ENCODE results near the gene TRPC3.
"Not testable (repeated sequence)": the region's sequence is repeated elsewhere in the genome, so short reads cannot be mapped to it uniquely, and the experiment has no call there.

TRPC3 gene

DNA sequence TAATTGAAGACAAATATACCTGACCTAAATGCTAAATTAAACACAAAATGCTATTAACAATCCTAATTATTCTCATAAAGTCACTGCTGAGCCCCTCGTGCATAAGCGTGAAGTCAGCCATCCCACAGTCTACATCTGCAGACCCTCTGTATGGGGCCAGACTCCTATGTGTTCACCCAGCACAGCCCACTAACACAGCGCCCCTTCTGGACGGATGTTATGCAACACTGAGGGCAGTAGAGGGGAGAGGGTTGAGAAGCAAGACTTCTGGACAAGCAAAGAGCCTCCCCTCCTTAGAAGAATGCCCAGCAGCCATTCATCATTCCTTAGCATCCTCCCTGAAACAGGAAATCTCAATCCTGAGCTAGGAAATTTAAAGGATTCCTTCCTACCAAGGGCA lies 7.9 kb downstream of the TRPC3 start:
- H3K27me3 ChIP-seq (ENCODE audit: low read depth, low read length): no peaks in the 10 kb centered on the region
- no peak overlapping the region for H3K27ac ChIP-seq (ENCODE audit: low read length)
- no peak overlapping the region for H3K4me3 ChIP-seq (ENCODE audit: low read depth in 1 of 2, low read length in 2 of 2)
- H3K9me3 ChIP-seq (ENCODE audit: control insufficient read depth in 1 of 2, low read length in 2 of 2): no peaks in the 10 kb centered on the region
- no peaks in the 10 kb centered on the region for H3K36me3 ChIP-seq (ENCODE audit: control insufficient read depth in 1 of 2, insufficient read depth in 2 of 2, low read length in 2 of 2)
- no peaks in the 10 kb centered on the region for H3K4me1 ChIP-seq (ENCODE audit: control insufficient read depth in 1 of 2, insufficient read depth in 2 of 2, low read length in 2 of 2)

DNA sequence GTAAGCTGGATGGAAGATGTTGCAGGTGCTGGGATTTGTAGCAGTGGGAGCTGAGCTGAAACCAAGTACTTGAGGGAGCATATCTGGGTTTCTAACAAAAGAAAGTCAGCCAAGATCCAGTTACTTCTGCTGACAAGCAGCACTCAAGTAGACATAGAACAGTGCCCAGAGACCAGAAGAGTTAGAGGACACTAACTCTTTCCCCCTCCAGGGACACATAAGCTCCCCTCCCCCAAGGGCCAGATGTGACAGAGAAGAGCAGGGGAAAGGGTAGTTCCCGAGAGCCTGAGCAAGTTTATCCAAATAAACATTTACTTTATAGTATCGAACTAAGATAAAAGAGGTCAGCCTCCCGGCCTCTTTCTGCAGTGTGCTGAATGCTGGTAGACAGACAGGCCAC lies 12.2 kb downstream of the TRPC3 start:
- Histone ChIP-seq H3K4me3 (ENCODE audit: low read depth in 1 of 2, low read length in 2 of 2) (no peak overlapping the region), H3K27ac (ENCODE audit: low read length) (no peak overlapping the region), H3K27me3 (ENCODE audit: low read depth, low read length) (no peaks in the 10 kb centered on the region)

DNA sequence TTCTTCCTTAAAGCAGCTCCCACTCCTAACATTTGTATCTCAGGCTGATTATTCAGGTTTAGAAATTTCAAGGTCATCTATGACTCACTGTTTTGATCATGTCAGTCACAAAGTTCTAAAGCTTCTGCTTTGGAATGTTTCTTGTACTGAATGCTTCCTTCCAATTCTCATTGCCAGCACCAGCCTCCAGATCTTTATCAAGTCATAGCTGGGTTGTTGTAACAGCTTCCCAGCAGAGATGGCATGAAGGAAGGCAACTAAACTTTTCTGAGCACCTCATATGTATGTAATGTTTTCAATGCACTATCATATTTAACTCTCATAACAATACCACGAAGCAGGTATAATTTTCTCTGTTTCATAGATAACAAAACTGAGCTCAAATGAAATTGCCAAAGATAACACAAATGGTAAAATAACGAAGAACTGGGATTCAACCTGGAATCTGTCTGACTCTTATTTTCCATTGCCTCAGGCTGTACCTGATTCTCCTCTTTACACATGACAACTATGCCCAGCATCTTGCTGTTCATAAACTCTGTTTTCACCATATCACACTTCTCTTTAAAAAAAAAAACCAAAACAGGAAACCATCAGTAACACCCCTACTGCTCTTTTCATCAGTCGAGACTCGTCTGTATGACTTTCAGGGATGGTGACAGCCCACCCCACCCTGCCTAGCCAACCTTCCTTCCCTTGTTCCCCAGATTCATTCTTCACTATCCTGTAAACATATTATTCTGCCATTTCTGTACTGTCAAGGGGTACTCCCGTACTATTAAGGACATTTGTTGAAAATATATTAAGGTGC lies 13.4 kb downstream of the TRPC3 start:
- Histone ChIP-seq H3K9me3 (ENCODE audit: control insufficient read depth in 1 of 2, low read length in 2 of 2) (no peaks in the 10 kb centered on the region), H3K4me3 (ENCODE audit: low read depth in 1 of 2, low read length in 2 of 2) (no peak overlapping the region), H3K27ac (ENCODE audit: low read length) (no peak overlapping the region), H3K36me3 (ENCODE audit: control insufficient read depth in 1 of 2, insufficient read depth in 2 of 2, low read length in 2 of 2) (no peaks in the 10 kb centered on the region), H3K27me3 (ENCODE audit: low read depth, low read length) (no peaks in the 10 kb centered on the region), H3K4me1 (ENCODE audit: control insufficient read depth in 1 of 2, insufficient read depth in 2 of 2, low read length in 2 of 2) (no peaks in the 10 kb centered on the region)

More for the DNA sequence above, 12.2 kb downstream of the TRPC3 start:
- Histone ChIP-seq H3K36me3 (ENCODE audit: control insufficient read depth in 1 of 2, insufficient read depth in 2 of 2, low read length in 2 of 2) (no peaks in the 10 kb centered on the region), H3K9me3 (ENCODE audit: control insufficient read depth in 1 of 2, low read length in 2 of 2) (no peaks in the 10 kb centered on the region), H3K4me1 (ENCODE audit: control insufficient read depth in 1 of 2, insufficient read depth in 2 of 2, low read length in 2 of 2) (no peaks in the 10 kb centered on the region)

DNA sequence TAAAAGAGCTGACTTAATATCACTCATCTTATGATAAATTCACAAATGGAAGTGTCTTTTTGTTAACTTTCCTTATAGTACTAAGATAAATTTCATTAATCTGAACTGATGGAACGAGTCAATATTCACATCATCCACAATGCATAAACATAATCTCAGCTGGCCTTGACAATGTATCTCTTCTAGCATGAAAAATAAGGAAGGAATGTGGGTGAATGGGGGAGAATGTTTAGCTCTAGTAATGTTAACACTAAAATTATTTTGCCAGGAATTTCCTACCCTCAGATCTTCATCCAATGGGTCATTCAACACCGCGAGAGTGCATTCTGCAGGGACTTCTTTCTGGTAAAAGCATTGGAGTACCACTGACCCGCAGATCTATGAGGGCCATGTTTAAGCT lies 15.8 kb downstream of the TRPC3 start:
- no peak overlapping the region for H3K27ac ChIP-seq (ENCODE audit: low read length)
- H3K4me3 ChIP-seq (ENCODE audit: low read depth in 1 of 2, low read length in 2 of 2): no peak overlapping the region
- no peaks in the 10 kb centered on the region for H3K27me3 ChIP-seq (ENCODE audit: low read depth, low read length)
- H3K4me1 ChIP-seq (ENCODE audit: control insufficient read depth in 1 of 2, insufficient read depth in 2 of 2, low read length in 2 of 2): no peaks in the 10 kb centered on the region
- no peaks in the 10 kb centered on the region for H3K9me3 ChIP-seq (ENCODE audit: control insufficient read depth in 1 of 2, low read length in 2 of 2)
- no peaks in the 10 kb centered on the region for H3K36me3 ChIP-seq (ENCODE audit: control insufficient read depth in 1 of 2, insufficient read depth in 2 of 2, low read length in 2 of 2)

DNA sequence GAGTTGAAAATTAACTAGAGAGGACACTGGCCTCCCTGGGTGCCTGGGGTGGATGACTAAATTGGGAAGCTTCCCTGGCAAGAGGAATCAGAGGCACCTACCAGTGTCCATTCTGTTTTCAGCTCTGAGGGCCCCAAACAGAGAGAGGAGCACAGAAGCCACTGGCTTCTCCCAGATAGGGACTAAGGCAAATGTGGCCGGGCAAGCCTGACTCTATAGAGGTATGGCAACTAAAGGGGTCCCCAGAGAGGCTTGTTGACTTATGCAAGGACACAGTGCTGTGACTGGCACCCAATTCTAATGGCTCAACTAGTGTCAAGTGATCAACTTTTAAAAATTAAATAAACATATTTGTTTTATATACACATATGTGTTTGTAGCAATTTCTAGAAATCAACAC lies 17.2 kb downstream of the TRPC3 start:
- no peaks in the 10 kb centered on the region for H3K27me3 ChIP-seq (ENCODE audit: low read depth, low read length)
- no peak overlapping the region for H3K4me3 ChIP-seq (ENCODE audit: low read depth in 1 of 2, low read length in 2 of 2)
- H3K9me3 ChIP-seq (ENCODE audit: control insufficient read depth in 1 of 2, low read length in 2 of 2): no peaks in the 10 kb centered on the region
- no peak overlapping the region for H3K27ac ChIP-seq (ENCODE audit: low read length)
- H3K36me3 ChIP-seq (ENCODE audit: control insufficient read depth in 1 of 2, insufficient read depth in 2 of 2, low read length in 2 of 2): no peaks in the 10 kb centered on the region
- H3K4me1 ChIP-seq (ENCODE audit: control insufficient read depth in 1 of 2, insufficient read depth in 2 of 2, low read length in 2 of 2): no peaks in the 10 kb centered on the region

DNA sequence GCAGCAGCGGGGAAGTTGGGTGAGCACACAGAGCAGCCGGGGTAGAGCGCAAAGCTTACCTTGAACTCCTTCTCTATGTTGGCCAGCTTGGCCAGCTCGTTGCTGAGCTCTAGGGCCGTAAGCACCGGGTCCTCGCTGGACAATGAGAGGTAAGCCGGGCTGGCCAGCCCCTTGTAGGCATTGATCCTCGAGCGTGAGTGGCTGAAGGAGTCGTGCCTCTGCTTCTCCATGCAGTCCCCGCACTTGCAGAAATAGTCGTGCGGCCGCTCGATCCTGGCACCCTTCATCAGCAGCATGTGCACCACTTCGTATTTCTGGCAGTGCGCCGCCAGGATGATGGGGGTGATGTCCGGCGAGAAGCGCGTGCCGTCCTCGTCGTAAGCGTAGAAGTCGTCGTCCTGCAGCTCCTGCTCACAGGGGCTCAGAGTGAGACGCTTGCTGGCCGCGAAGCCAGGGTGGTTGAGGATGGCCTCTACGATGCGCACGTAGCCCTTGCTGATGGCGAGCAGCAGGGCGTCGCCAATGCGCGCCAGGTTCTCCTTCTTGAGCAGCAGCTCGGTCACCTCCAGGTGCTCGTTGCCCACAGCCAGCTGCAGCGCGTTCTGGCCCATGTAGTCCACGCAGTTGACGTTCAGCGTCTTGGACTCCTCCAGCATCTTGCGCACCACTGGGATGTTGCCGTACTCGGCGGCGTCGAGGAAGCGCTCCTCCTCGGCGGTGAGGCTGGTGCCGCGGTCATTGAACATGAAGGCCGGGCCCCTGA lies 19.5 kb downstream of the TRPC3 start:
- Histone ChIP-seq H3K4me1 (ENCODE audit: control insufficient read depth in 1 of 2, insufficient read depth in 2 of 2, low read length in 2 of 2) (no peaks in the 10 kb centered on the region), H3K36me3 (ENCODE audit: control insufficient read depth in 1 of 2, insufficient read depth in 2 of 2, low read length in 2 of 2) (no peaks in the 10 kb centered on the region), H3K27ac (ENCODE audit: low read length) (no peak overlapping the region), H3K9me3 (ENCODE audit: control insufficient read depth in 1 of 2, low read length in 2 of 2) (no peaks in the 10 kb centered on the region), H3K4me3 (ENCODE audit: low read depth in 1 of 2, low read length in 2 of 2) (no peak overlapping the region), H3K27me3 (ENCODE audit: low read depth, low read length) (no peaks in the 10 kb centered on the region)

DNA sequence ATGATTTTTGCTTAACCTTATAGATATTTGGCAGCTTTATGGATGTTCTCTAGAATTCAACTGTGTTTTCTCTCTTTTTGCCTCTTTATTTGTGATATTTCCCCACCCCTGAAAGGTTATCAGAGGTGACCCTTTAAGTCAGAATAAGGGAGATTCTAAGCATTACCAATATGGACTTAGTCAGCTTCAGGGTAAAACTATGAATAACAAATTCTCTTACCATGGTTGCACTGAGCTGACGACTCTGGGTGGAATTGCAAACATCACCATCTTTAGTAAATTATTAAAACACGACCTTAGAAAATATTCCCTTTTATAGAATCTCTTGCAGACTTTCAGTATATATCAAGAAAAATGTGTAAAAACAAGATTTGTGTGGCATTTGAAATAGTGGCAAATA lies 21.6 kb downstream of the TRPC3 start:
- H3K27ac ChIP-seq (ENCODE audit: low read length): no peak overlapping the region
- H3K27me3 ChIP-seq (ENCODE audit: low read depth, low read length): no peaks in the 10 kb centered on the region
- H3K9me3 ChIP-seq (ENCODE audit: control insufficient read depth in 1 of 2, low read length in 2 of 2): no peaks in the 10 kb centered on the region
- H3K4me1 ChIP-seq (ENCODE audit: control insufficient read depth in 1 of 2, insufficient read depth in 2 of 2, low read length in 2 of 2): no peaks in the 10 kb centered on the region
- H3K36me3 ChIP-seq (ENCODE audit: control insufficient read depth in 1 of 2, insufficient read depth in 2 of 2, low read length in 2 of 2): no peaks in the 10 kb centered on the region
- H3K4me3 ChIP-seq (ENCODE audit: low read depth in 1 of 2, low read length in 2 of 2): no peak overlapping the region

DNA sequence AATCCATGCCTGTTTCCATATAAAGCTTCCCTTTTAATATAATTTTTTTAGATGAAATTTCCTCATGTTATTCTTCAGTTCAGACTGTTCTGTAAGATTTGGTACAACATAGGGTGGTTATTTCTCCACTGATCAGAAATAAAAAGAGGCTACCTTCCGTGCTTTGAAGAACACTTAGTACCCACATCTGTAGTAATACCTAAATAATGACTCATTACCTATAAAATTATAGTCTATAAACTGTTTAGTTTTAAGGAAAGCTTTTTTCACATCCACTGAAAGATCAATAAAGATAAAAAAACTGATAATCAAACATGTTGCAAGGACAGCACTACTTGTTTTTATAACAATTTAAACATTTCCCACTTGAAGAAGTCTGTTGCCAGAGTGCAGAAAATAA lies 23.9 kb downstream of the TRPC3 start:
- Histone ChIP-seq H3K4me3 (ENCODE audit: low read depth in 1 of 2, low read length in 2 of 2) (no peak overlapping the region), H3K27ac (ENCODE audit: low read length) (no peak overlapping the region), H3K27me3 (ENCODE audit: low read depth, low read length) (no peaks in the 10 kb centered on the region), H3K4me1 (ENCODE audit: control insufficient read depth in 1 of 2, insufficient read depth in 2 of 2, low read length in 2 of 2) (no peaks in the 10 kb centered on the region), H3K9me3 (ENCODE audit: control insufficient read depth in 1 of 2, low read length in 2 of 2) (no peaks in the 10 kb centered on the region), H3K36me3 (ENCODE audit: control insufficient read depth in 1 of 2, insufficient read depth in 2 of 2, low read length in 2 of 2) (no peaks in the 10 kb centered on the region)

DNA sequence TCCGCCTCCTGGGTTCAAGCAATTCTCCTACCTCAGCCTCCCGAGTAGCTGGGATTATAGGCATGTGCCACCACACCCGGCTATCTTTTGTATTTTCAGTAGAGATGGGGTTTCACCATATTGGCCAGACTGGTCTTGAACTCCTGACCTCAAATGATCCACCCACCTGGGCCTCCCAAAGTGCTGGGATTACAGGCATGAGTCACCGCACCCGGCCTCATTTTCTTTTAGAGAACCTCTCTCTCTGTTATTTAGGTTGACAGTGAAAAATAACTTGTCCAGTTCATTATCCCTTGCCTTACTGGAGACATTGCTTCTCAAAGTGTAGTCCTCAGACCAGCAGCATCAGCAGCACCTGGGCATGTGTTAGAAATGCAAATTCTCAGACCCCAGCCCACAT lies 25.4 kb downstream of the TRPC3 start:
- not testable (repeated sequence) for H3K27ac ChIP-seq (ENCODE audit: low read length); H3K4me1 ChIP-seq (ENCODE audit: control insufficient read depth in 1 of 2, insufficient read depth in 2 of 2, low read length in 2 of 2); H3K4me3 ChIP-seq (ENCODE audit: low read depth in 1 of 2, low read length in 2 of 2); H3K9me3 ChIP-seq (ENCODE audit: control insufficient read depth in 1 of 2, low read length in 2 of 2); H3K36me3 ChIP-seq (ENCODE audit: control insufficient read depth in 1 of 2, insufficient read depth in 2 of 2, low read length in 2 of 2); H3K27me3 ChIP-seq (ENCODE audit: low read depth, low read length)

DNA sequence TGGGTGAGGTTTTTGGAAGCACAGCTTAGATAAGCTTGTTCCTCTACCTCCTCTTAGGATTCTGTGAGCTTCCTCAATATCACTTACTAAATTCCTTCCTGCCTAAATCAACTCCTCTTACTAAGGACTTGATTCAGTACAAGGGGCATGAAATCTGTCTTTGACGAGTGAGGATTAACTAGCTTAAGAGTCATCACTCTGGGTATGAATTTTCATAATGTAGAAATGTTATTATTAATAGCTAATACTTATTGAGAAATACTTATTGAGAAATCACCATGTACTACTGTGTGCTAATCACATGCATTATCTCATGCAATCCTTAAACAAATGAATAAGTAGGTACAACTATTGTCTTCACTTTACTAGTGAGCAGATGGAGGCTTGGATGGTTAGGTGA lies 28.6 kb downstream of the TRPC3 start:
- no peaks in the 10 kb centered on the region for H3K27me3 ChIP-seq (ENCODE audit: low read depth, low read length)
- H3K27ac ChIP-seq (ENCODE audit: low read length): no peak overlapping the region
- no peaks in the 10 kb centered on the region for H3K4me1 ChIP-seq (ENCODE audit: control insufficient read depth in 1 of 2, insufficient read depth in 2 of 2, low read length in 2 of 2)
- no peaks in the 10 kb centered on the region for H3K36me3 ChIP-seq (ENCODE audit: control insufficient read depth in 1 of 2, insufficient read depth in 2 of 2, low read length in 2 of 2)
- H3K4me3 ChIP-seq (ENCODE audit: low read depth in 1 of 2, low read length in 2 of 2): no peak overlapping the region
- H3K9me3 ChIP-seq (ENCODE audit: control insufficient read depth in 1 of 2, low read length in 2 of 2): no peaks in the 10 kb centered on the region

DNA sequence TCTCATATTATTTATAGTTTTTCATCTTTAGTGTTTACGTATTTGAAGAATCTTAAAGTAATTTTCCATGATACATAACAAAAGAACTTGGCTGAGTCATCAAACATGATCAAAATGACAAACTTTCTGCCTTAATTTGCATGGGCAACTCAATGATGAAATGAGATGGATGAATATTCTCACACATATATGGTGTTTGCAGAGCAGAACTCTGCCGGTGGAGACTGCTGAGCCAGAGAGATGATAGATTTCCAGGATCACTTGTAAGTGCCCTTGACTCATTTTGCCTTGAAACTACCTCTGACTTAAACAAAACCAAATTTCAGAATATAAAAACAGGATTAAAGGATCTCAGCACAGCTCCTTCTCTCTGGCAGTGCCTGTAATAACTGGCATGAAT lies 38.2 kb downstream of the TRPC3 start:
- Histone ChIP-seq H3K9me3 (ENCODE audit: control insufficient read depth in 1 of 2, low read length in 2 of 2) (no peaks in the 10 kb centered on the region), H3K27me3 (ENCODE audit: low read depth, low read length) (no peaks in the 10 kb centered on the region), H3K27ac (ENCODE audit: low read length) (no peak overlapping the region), H3K4me1 (ENCODE audit: control insufficient read depth in 1 of 2, insufficient read depth in 2 of 2, low read length in 2 of 2) (no peaks in the 10 kb centered on the region), H3K36me3 (ENCODE audit: control insufficient read depth in 1 of 2, insufficient read depth in 2 of 2, low read length in 2 of 2) (no peaks in the 10 kb centered on the region), H3K4me3 (ENCODE audit: low read depth in 1 of 2, low read length in 2 of 2) (no peak overlapping the region)

Data from muscle layer of duodenum (tissue), 2 donors.